ENCODE measurements around the gene PKM. TPM values are rescaled to one million over a fixed set of nuclear protein-coding genes. Genes with fewer than 3 reads are reported as not detected.

The PKM gene
- total RNA-seq, 1 donor from 2014 or later, result 452 TPM

DNA sequence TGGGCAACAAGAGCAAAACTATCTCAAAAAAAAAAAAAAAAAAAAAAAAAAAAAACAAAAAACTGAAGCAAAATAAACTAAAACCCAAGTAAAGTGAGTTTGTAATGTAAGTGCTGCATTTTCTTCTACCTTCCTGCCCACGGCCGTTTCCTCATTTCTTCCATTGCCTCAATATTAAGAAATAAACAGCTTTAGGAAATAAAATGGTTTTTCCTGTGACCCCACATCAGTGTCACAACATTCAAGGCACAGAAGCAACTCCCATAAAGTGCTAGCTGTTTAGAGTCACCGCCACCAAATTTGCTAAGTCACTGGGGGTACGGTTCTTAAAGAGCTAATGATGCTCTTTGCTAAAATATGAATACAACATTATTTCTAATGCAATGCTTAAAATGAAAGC, 3.3 kb downstream of the PKM start:
- DNase-seq (ENCODE audit: low spot score in 2 of 2, unreplicated experiment in 2 of 2), result no peak
- H3K27me3 Mint-ChIP-seq (ENCODE audit: low read depth), result no peaks in the 10 kb centered on the region
- peaks cover 4% of the 10 kb centered on the region for H3K36me3 Mint-ChIP-seq
- peak overlapping the region; percentile 88 for H3K4me3 Mint-ChIP-seq
- TF ChIP-seq, protein P1, sequence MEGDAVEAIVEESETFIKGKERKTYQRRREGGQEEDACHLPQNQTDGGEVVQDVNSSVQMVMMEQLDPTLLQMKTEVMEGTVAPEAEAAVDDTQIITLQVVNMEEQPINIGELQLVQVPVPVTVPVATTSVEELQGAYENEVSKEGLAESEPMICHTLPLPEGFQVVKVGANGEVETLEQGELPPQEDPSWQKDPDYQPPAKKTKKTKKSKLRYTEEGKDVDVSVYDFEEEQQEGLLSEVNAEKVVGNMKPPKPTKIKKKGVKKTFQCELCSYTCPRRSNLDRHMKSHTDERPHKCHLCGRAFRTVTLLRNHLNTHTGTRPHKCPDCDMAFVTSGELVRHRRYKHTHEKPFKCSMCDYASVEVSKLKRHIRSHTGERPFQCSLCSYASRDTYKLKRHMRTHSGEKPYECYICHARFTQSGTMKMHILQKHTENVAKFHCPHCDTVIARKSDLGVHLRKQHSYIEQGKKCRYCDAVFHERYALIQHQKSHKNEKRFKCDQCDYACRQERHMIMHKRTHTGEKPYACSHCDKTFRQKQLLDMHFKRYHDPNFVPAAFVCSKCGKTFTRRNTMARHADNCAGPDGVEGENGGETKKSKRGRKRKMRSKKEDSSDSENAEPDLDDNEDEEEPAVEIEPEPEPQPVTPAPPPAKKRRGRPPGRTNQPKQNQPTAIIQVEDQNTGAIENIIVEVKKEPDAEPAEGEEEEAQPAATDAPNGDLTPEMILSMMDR (IDR thresholded peaks at IDR 0.05; ENCODE audit: unreplicated experiment), result no peak
- no peaks in the 10 kb centered on the region for H3K9me3 Mint-ChIP-seq
- peak overlapping the region; percentile 96 for H3K27ac Mint-ChIP-seq
- H3K4me1 Mint-ChIP-seq, result peaks cover 61% of the 10 kb centered on the region

DNA sequence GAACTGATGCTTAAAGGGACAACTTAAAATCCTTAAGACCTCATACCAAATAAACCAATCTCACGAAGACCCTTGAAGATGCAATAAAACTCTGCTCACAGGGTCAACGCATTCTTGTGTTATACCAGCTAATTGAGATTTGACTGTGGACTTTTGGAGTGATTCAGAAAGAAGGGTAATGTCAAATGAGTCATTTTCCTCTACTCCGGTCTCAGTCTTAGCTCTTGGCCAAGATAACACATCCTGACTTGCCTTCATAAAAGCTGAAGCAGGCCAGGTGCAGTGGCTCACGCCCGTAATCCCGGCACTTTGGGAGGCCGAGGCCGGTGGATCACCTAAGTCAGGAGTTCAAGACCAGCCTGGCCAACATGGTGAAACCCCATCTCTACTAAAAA, 3.8 kb downstream of the PKM start:
- peak overlapping the region; percentile 93 for H3K27ac Mint-ChIP-seq
- H3K9me3 Mint-ChIP-seq, result no peaks in the 10 kb centered on the region
- peaks cover 60% of the 10 kb centered on the region for H3K4me1 Mint-ChIP-seq

DNA sequence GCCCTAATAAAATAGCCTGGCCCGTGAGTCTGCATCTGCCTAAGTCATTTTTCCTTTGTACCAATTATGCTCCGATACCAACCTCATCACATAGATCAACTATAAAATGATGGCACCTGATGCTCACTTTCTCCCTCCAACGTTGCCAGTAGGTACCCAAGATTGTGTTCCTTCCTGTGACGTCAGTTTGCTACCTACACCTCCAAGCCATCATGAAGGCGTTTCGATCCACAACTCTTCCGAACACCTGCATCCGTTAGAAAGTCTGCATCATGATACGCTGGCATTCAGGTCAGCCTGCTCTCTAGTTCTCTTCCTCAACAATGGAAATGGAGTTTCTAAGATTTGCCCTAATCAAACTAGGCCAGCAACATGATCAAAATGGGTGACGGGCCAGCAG, 7.7 kb downstream of the PKM start:
- H3K4me3 Mint-ChIP-seq, result no peak overlapping the region
- DNase-seq (ENCODE audit: low spot score in 2 of 2, unreplicated experiment in 2 of 2), result no peak
- H3K9me3 Mint-ChIP-seq, result no peaks in the 10 kb centered on the region
- TF ChIP-seq, protein P1 (IDR thresholded peaks at IDR 0.05; ENCODE audit: unreplicated experiment), result no peak
- H3K4me1 Mint-ChIP-seq, result peaks cover 54% of the 10 kb centered on the region
- H3K27me3 Mint-ChIP-seq (ENCODE audit: low read depth), result no peaks in the 10 kb centered on the region
- no peak overlapping the region for H3K27ac Mint-ChIP-seq
- H3K36me3 Mint-ChIP-seq, result peaks cover 13% of the 10 kb centered on the region

More for the DNA sequence above, 3.8 kb downstream of the PKM start:
- no peaks in the 10 kb centered on the region for H3K27me3 Mint-ChIP-seq (ENCODE audit: low read depth)
- DNase-seq (ENCODE audit: low spot score in 2 of 2, unreplicated experiment in 2 of 2), result no peak
- TF ChIP-seq, protein P1 (IDR thresholded peaks at IDR 0.05; ENCODE audit: unreplicated experiment), result no peak
- peaks cover 4% of the 10 kb centered on the region for H3K36me3 Mint-ChIP-seq
- H3K4me3 Mint-ChIP-seq, result peak overlapping the region; percentile 63

DNA sequence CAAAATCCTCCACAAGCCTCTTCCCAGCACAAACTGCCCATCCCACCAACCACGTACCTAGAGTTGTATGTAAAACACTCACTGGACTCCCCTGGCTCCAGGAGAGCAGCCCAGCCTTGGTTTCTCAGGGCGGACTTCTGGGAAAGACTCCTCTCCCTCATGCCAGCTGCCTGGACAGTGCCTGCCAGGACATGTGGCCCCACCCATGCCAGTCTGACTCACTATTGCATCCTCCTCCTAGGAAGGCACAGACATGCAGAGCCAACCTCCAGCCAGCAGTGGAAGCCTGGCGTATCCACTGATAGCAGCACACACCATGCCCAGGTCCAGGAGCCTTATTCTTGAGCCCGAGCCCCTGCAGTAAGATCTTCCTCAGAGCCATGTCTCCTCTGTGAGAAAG, 8.6 kb downstream of the PKM start:
- DNase-seq (ENCODE audit: low spot score in 2 of 2, unreplicated experiment in 2 of 2), result no peak
- no peaks in the 10 kb centered on the region for H3K9me3 Mint-ChIP-seq
- H3K36me3 Mint-ChIP-seq, result peaks cover 16% of the 10 kb centered on the region
- peak overlapping the region; percentile 7 for H3K27ac Mint-ChIP-seq
- TF ChIP-seq, protein P1 (IDR thresholded peaks at IDR 0.05; ENCODE audit: unreplicated experiment), result no peak
- no peaks in the 10 kb centered on the region for H3K27me3 Mint-ChIP-seq (ENCODE audit: low read depth)
- H3K4me1 Mint-ChIP-seq, result peaks cover 48% of the 10 kb centered on the region
- no peak overlapping the region for H3K4me3 Mint-ChIP-seq

DNA sequence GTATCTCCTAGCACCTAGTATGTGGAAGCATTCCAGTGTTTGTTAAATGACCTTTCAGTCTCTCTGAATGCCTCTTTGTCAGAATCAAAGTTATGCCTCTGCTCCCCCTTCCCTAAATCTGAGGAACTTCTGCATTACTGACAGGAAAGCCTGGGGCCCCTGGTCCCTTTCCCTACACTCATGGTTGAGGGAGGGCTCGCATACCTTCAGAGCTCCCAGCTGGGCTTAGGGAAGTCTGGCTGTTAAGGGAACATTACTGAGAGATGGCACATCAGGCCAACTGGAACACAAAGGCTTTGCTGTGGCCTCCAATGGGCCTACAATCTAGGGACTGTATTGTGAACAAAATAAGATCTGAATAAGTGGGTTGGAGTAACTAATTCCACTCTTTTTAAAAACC, 10.3 kb downstream of the PKM start:
- DNase-seq (ENCODE audit: low spot score in 2 of 2, unreplicated experiment in 2 of 2), result no peak
- TF ChIP-seq, protein P1 (IDR thresholded peaks at IDR 0.05; ENCODE audit: unreplicated experiment), result no peak
- Mint-ChIP-seq H3K4me1 (peaks cover 34% of the 10 kb centered on the region), H3K27me3 (ENCODE audit: low read depth) (no peaks in the 10 kb centered on the region), H3K27ac (peak overlapping the region; percentile 67), H3K36me3 (peaks cover 20% of the 10 kb centered on the region), H3K4me3 (no peak overlapping the region), H3K9me3 (no peaks in the 10 kb centered on the region)

DNA sequence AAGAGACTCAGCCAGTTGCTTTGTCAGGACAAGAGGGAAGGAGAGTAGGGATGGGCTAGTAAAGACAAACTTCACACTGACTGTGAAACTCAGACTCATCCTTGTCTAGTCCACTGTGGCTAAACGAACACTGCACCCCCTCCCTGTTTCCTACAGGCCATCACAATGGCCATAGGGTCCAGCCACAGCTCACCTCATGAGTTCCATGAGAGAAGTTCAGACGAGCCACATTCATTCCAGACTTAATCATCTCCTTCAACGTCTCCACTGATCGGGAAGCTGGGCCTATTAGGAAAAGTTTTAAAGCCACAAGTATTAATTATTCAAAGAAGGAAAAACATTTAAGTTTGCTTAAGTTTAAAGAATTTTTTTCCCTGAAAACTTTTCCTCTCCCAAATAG, 13.8 kb downstream of the PKM start:
- Mint-ChIP-seq H3K9me3 (no peaks in the 10 kb centered on the region), H3K4me1 (peaks cover 17% of the 10 kb centered on the region), H3K27me3 (ENCODE audit: low read depth) (no peaks in the 10 kb centered on the region), H3K27ac (no peak overlapping the region), H3K4me3 (no peak overlapping the region), H3K36me3 (peaks cover 28% of the 10 kb centered on the region)
- no peak for DNase-seq (ENCODE audit: low spot score in 2 of 2, unreplicated experiment in 2 of 2)
- TF ChIP-seq, protein P1 (IDR thresholded peaks at IDR 0.05; ENCODE audit: unreplicated experiment), result no peak

All from mesothelial cell of epicardium (in vitro differentiated cells).